HG03280 (cell line): ENCODE data around the gene STAMBP.

Source experiments
- ATAC-seq: cut with Tn5 transposase; IDR thresholded peaks from one replicate; pipeline ENCODE4 v1.9.1; 2021; ENCODE audit warnings: mild to moderate bottlenecking, moderate library complexity; ENCODE audit not compliant: unreplicated experiment

The STAMBP gene

GRCh38 chr2:73922681-73923080, 93.9 kb downstream of the STAMBP start:
- no peak for ATAC-seq
